Glomerular visceral epithelial cell (primary cell): ENCODE results near the gene BCKDK.
"Not testable (repeated sequence)": the region's sequence is repeated elsewhere in the genome, so short reads cannot be mapped to it uniquely, and the experiment has no call there.

Experiments used
- DNase-seq: peaks from one replicate; pipeline ENCODE4 v3.0.0-alpha.2; 2016; ENCODE audit errors: extremely low spot score

The BCKDK gene

GRCh38 chr16:31120129-31120528 is 11.9 kb downstream of the BCKDK start:
- DNase-seq, result no peak

DNA sequence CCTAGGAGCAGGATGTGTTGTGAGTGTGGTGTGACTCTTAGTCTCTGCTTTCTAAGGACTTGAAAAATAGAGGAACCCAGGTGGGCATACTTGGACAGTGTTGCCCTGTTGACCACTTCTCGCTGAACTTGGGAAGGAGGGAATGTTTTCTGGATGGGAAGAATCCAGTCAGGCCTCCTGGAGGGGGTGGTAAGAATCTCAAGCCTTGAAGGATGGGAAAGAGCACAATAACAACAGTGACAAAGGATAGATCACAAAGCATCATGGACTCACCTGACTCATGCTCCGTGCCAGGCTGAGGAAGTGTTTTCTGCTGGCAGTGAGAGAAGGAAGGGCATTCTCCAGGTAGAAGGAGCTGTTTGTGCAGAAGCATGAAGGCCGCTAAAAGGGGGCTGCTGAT is 17.7 kb downstream of the BCKDK start:
- no peak for DNase-seq

- no peak for DNase-seq
These were observed 19.0 kb downstream of the BCKDK start for GRCh38 chr16:31127182-31127581.

- no peak for DNase-seq
These were observed 20.8 kb downstream of the BCKDK start for GRCh38 chr16:31128711-31129567.

DNA sequence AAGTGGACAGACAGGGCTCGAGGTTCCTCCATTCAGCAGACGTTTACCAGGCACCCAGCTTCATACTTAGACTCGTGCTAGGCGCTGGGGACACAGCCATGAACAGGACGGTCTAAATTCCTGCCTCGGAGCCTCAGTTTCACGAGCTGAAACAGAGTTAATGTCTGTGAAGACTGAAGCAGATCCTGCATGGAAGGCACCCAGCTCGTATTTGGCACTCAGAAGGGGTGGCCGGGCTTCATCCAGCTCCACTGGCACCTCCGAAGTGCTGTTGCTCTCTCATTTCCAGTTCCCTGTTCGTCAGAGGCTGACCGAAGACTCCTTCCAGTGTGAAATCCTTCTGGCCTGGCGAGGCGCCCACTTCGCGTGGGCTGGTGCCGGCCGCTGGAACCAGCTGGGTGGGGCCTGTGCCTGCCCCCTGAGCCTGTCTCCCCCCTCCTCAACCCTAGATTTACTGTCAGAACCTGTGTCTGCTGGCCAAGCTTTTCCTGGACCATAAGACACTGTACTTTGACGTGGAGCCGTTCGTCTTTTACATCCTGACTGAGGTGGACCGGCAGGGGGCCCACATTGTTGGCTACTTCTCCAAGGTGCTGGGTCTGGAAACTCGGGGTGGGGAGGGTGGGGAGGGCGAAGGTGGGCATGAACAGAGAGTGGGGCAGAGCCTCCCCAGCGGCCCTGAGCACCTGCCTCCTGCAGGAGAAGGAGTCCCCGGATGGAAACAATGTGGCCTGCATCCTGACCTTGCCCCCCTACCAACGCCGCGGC is 21.6 kb downstream of the BCKDK start:
- no peak for DNase-seq

DNA sequence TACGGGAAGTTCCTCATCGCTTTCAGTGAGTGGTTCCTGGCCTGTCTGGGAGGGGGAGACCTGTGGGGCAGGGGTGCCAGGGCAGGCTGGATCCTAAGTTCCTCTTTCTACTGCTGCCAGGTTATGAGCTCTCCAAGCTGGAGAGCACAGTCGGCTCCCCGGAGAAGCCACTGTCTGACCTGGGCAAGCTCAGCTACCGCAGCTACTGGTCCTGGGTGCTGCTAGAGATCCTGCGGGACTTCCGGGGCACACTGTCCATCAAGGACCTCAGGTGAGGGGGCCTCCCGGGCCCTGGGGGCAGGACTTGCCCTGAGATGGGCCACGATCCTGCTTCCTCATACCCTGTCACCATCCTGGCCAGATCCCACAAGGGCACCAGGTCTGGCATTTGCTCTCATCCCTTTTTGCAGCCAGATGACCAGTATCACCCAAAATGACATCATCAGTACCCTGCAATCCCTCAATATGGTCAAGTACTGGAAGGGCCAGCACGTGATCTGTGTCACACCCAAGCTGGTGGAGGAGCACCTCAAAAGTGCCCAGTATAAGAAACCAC is 22.2 kb downstream of the BCKDK start:
- DNase-seq, result no peak

DNA sequence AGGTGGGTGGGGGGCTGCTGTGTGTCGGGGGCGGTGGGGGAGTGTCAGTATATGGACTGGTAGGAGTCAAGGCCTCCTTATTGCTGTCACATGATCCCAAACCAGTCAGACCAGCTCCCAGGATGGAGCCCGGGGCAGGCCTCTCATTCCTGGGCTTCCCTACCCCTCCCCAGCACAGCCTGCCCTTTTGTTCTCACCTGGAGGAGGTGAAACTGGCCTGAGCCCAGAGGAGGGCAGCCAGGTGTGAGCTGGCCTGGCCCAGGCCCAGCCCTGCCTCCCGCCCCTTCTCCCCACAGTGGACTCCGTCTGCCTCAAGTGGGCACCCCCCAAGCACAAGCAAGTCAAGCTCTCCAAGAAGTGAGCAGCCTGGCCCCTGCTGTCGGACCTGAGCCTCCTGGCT is 22.7 kb downstream of the BCKDK start:
- DNase-seq, result no peak

- no peak for DNase-seq
These were observed 23.2 kb downstream of the BCKDK start for GRCh38 chr16:31131416-31131815.

DNA sequence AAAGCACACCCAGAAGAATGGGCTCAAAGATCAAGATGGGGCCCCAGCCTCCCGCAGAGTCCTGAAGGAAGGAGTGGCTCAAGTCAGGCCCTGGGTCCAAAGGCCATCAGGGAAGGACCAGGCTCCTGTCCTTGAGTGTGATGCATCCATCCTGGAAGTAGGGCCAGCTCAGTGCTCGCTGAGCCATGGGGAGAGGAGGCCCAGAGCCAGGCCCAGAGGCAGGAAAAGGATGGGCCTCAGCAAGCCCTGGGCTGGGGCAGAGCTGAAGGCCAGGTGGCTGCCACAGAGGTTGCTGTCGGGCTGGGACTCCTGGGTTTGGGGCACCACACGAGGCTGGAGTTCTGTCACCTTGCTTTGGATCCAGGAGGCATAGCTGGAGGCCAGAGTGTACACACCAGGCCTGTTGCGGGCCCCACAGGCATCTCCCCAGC is 23.7 kb downstream of the BCKDK start:
- DNase-seq, result no peak

DNA sequence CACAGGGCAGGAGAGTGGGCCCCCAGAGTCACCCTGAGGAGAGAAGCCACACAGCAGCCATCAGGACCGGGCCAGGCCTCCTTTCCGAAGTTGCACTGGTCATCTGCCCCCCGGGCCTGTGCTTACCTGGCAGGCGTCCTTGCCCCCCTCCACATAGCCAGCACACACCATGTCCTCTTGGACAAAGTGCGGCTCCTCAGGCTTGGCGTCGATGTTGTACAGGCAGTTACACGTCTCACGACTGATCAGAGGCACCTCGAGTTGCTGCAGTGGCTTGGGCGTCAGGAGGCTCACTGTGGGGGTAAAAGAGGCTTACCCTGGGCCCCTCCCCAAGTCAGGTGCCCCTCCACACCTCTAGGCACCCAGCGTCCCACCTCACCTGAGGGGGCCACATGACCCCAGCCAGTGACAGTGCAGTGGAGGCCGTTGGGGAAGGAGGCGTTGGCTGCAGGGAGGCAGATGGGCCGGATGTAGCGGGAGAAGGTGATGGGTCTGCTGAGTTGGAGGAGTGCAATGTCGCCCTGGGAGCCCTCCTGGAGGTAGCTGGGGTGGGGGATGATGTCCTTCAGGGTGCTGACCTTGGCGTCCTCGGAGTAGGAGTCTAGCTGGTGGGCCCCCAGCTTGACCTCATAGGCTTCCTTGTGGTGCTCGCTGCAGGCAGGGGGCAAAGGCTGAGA is 24.3 kb downstream of the BCKDK start:
- DNase-seq, result no peak

GRCh38 chr16:31133046-31133501 is 24.9 kb downstream of the BCKDK start:
- DNase-seq, result no peak

GRCh38 chr16:31134091-31134571 is 25.9 kb downstream of the BCKDK start:
- no peak for DNase-seq

GRCh38 chr16:31134625-31135534 is 26.7 kb downstream of the BCKDK start:
- no peak for DNase-seq

DNA sequence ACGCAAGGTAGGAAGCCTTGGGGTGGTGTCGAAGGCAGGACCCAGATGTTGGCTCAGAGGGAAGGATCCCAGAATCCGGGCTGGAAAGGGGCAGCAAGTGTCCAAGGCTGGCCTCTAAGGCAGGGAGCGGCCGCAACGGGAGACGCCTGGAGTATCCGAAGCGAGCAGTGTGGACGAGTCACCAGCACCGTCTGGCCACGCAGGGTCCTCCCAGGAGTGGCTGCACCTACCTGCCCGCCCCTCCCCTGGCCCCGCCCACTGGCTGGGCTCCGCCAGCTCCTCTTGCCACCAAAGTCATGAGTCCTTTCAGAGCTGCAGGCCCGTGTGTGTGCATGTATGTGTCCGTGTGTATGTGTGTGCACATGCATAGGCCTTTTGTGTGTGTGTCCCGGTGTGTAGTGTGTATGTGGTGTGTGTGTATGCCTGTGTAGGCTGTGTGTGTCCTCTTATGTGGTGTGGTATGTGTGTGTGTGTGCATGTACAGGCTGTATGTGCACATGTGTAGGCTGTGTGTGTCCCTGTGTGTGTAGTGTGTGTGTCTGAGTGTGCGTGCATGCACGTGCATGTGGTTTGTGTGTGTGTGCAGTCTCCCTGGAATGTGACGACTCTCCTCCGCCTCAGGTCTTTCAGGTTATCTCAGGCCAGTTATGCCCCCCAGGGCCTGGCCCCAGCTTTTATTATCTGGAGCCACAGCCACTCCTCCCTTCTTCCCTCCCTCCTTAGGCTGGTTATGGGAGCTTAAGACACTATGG is 27.5 kb downstream of the BCKDK start, which contains the start of gene PRSS8:
TSS of gene PRSS8 (minus strand) at position 193 of the 752 bp plus-strand sequence. CDS start 229 bp downstream, outside the sequence.
- no peak for DNase-seq

GRCh38 chr16:31136287-31136662 is 28.1 kb downstream of the BCKDK start:
- DNase-seq, result no peak

DNA sequence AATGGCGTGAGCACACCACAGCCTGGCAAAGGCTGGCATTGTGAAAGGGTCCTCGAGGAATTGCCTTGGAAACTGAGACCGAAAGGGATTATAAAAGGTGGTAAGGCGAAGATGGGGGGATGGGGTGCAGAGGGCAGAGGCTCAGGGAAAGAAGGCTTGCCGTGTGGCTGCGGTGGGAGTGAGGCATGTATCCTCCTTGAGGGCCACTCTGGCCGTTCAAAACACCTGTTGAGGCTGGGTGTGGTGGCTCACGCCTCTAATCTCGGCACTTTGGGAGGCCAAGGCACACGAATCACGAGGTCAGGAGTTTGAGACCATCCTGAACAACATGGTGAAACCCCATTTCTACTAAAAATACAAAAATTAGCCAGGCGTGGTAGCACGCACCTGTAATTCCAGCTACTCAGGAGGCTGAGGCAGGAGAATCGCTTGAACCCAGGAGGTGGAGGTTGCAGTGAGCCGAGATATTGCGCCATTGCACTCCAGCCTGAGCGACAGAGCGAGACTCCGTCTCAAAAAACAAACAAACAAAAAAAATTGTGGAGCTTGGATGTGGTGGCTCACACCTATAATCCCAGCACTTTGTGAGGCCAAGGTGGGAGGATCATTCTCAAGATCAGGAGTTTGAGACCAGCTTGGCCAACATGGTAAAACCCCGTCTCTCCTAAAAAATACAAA is 28.8 kb downstream of the BCKDK start:
- not testable (repeated sequence) for DNase-seq

GRCh38 chr16:31138621-31139578 is 30.7 kb downstream of the BCKDK start:
- peak; percentile 79 for DNase-seq

DNA sequence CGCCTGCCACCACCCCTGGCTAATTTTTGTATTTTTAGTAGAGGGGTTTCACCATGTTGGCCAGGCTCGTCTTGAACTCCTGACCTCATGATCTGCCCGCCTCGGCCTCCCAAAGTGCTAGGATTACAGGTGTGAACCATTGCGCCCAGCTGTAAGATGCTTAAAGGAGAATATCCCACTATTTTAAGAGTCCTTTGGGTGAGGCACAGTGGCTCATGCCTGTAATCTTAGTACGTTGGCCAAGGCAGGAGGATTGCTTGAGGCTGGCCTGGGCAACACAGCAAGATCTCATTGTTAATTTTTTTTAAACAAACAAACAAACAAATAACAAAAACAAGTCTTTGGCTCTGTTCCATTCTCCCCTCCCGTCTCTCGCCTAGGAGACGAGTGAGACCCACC is 32.9 kb downstream of the BCKDK start:
- not testable (repeated sequence) for DNase-seq
